Measurements from ENCODE around the gene SLCO1A2. TPM values are rescaled to one million over a fixed set of nuclear protein-coding genes. Genes with fewer than 3 reads are reported as not detected.

SLCO1A2 gene
- total and polyA plus RNA-seq, 2 of the 4 experiments (the other 2 are of a cell fraction) = not detected

GRCh38 chr12:21324551-21324950 lies 10.2 kb downstream of the SLCO1A2 start:
- Histone ChIP-seq H2AK9ac (replicated peaks; ENCODE audit: low read depth, low read length, poor library complexity) (no peak overlapping the region), H3K4me1 (ENCODE audit: control insufficient read depth, insufficient read depth, low read length) (no peaks in the 10 kb centered on the region), H2BK20ac (ENCODE audit: low read depth, low read length) (no peak overlapping the region), H4K5ac (ENCODE audit: low read depth, low read length) (no peak overlapping the region), H3K23ac (ENCODE audit: low read depth, low read length) (no peak overlapping the region), H3K4me3 (ENCODE audit: insufficient read depth, low read depth, low read length) (no peak overlapping the region), H3K18ac (ENCODE audit: low read depth, low read length) (no peak overlapping the region), H2AK5ac (ENCODE audit: low read depth, low read length) (no peak overlapping the region), H3K79me1 (ENCODE audit: low read depth in 1 of 2, low read length in 2 of 2) (no peaks in the 10 kb centered on the region), H3K27me3 (ENCODE audit: control insufficient read depth, insufficient read depth, low read length) (no peaks in the 10 kb centered on the region), H3K9me1 (ENCODE audit: insufficient read depth, low read length) (no peaks in the 10 kb centered on the region), H2AFZ (replicated peaks; ENCODE audit: low read length, poor library complexity) (no peak overlapping the region), H3K14ac (replicated peaks; ENCODE audit: low read depth, low read length) (no peak overlapping the region), H4K20me1 (ENCODE audit: insufficient read depth, low read length) (no peaks in the 10 kb centered on the region), H4K91ac (ENCODE audit: insufficient read depth, low read depth, low read length) (no peak overlapping the region), H4K8ac (ENCODE audit: low read depth in 2 of 2, low read length in 2 of 2) (no peak overlapping the region), H2BK5ac (ENCODE audit: low read depth, low read length, poor library complexity, severe bottlenecking) (no peak overlapping the region), H3K27ac (ENCODE audit: insufficient read depth, low read length) (no peak overlapping the region), H3K4me2 (ENCODE audit: low read depth, low read length) (no peak overlapping the region), H3K4ac (ENCODE audit: low read depth, low read length) (no peak overlapping the region), H3K36me3 (ENCODE audit: control insufficient read depth, insufficient read depth, low read length) (no peaks in the 10 kb centered on the region), H2BK120ac (ENCODE audit: low read depth, low read length) (no peak overlapping the region), H2BK15ac (ENCODE audit: low read depth, low read length) (no peak overlapping the region), H3K9me3 (ENCODE audit: control insufficient read depth, insufficient read depth, low read length) (peaks cover 6% of the 10 kb centered on the region), H3K9ac (ENCODE audit: low read depth, low read length) (no peak overlapping the region), H3K56ac (ENCODE audit: extremely low read depth, insufficient read depth, low read length) (no peak overlapping the region)
- CTCF ChIA-PET = no interaction called here
- ATAC-seq (ENCODE audit: low read depth) (no peak), DNase-seq (no peak)
- in situ Hi-C loops (cut with MboI; ENCODE audit: low sequenced_read_pairs) (no loop called here), dilution Hi-C loops (cut with HindIII; ENCODE audit: low sequenced_read_pairs, unreplicated experiment) (no loop called here), intact Hi-C loops (cut with micrococcal nuclease) (no loop called here)
- WGBS, 2 experiments (ENCODE audit: extremely low coverage in 2 of 2, insufficient read length in 1 of 2) = no CpG with 5 or more reads among the region's 1 CpG
- BruUV-seq (replicated peaks) = no TSS peak
- POLR2A ChIA-PET (ENCODE audit: unreplicated experiment) = no interaction called here
- TF ChIP-seq RFX5 (IDR thresholded peaks at IDR 0.05; ENCODE audit: low read depth, low read length) (no peak), RAD21 (IDR thresholded peaks at IDR 0.05; ENCODE audit: low read length) (no peak), POLR2A (IDR thresholded peaks at IDR 0.05; ENCODE audit: low read depth, low read length) (no peak), MXI1 (IDR thresholded peaks at IDR 0.05; ENCODE audit: borderline replicate concordance, low read depth, low read length) (no peak), FOS (IDR thresholded peaks at IDR 0.05; ENCODE audit: low read depth, low read length) (no peak)
